DLD1 (cell line): ENCODE data around the gene TUB.

ENCODE experiments used
- in situ Hi-C: cut with HindIII; loops from 2 replicates; pipeline ENCODE4 v1.10.0; 2017; ENCODE audit warnings: low sequenced_read_pairs

TUB gene

DNA sequence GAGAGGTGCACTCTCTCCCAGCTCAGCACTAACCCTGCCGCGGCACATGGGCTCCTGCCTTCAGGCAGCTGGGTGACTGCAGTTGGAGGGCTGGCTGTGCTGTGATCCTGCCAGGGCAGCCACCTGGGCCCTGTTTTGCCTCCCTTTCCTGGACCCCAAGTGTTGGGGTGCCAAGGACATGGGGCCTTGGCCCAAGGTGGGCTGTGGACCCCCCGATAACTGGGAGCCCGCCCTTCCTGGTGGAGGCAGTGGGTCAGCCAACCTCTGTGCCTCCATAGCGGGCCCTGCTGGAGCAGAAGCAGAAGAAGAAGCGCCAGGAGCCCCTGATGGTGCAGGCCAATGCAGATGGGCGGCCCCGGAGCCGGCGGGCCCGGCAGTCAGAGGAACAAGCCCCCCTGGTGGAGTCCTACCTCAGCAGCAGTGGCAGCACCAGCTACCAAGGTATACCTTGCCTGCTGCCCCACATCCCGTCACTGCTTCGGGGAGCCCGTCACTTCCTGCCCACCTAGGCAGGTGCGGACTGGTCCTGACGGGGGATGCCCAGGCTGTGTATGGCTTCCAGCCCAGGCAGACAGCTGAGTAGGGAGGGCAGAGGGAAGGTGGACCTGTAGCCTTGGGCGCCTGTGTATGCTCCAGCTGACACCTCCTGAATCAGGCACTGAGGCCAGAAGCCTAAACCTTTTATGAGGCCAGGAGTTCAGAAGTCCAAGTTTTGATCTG is 8.9 kb downstream of the TUB start:
- in situ Hi-C loops: no loop called here

DNA sequence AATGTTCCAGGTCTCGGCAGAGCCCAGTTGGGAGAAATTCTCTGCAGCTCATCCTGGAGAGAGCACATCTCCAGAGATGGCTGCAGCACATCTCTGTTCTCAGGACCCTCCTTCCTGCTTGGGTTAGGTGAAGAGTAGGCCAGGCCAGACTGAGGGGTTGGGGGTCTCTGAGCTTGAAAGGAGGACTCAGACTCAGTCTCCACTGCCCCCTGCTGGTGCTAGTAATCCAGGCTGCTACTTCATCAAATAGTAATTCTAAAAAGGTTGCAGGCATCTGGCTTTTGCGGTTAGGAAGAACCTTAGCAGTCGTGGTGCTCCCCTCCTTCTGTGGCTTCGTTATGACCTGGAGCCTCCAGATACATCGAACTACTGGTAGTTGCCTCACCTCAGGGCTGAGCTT is 9.7 kb downstream of the TUB start:
- in situ Hi-C loops: no loop called here

- in situ Hi-C loops: no loop called here
Observed at GRCh38 chr11:8091721-8092120, 10.7 kb downstream of the TUB start.

DNA sequence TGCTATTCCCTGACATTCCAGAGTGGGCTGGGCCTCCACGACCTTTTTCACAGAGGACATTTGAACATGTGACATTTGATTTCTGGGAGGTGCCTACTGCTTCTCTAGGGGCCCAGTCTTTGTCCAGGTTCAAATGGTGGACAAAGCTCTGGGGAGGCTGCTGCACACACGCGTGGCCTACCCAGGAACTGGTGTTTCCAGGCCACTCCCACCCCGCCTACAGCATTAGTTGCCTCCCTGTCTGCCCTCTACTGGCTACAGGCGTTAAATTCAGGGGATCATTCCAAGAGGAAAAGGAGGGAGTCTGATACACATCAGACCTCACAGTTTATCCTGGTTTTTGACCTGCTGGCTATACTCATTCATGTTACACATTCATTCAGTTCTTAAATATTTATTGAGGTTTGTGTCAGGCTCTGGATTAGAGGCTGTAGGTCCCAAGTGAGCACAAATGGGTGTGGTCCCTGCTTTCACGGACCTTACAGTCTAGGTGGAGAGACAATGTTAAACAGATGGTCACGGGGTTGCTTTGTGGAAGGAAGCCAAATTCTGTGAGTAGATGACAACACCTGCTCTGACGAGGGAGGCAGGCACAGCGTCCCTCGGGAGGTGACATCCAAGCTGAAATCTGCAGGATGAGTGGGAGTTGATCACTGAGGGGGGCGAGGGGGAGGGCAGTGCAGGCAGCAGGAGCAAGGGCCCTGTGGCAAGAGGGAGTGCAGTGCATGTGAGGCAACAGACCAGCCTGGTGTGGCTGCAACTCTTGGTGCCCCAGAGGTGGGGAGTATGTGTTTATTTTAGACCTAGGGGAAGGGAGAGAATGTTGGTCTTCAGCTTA is 11.8 kb downstream of the TUB start:
- in situ Hi-C loops: no loop called here

- in situ Hi-C loops: no loop called here
Observed at GRCh38 chr11:8093931-8094575, 13.0 kb downstream of the TUB start.

- in situ Hi-C loops: no loop called here
Observed at GRCh38 chr11:8094656-8095055, 13.6 kb downstream of the TUB start.

DNA sequence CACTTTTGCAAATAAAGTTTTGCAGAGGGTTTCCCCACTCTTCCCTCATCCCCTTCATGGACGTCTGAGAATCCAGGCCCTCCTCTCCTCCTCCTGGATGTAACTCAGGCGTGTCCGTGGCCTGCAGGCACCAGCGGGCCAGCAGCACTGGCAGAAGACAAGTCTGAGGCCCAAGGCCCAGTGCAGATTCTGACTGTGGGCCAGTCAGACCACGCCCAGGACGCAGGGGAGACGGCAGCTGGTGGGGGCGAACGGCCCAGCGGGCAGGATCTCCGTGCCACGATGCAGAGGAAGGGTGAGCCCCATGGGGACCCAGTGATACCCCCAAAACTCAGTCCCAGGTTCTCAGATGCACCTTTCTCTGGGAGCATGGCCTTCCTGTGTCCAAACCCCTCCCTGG is 14.4 kb downstream of the TUB start:
- in situ Hi-C loops: no loop called here

GRCh38 chr11:8095806-8096522 is 15.0 kb downstream of the TUB start:
- in situ Hi-C loops: no loop called here

GRCh38 chr11:8096575-8096974 is 15.6 kb downstream of the TUB start:
- in situ Hi-C loops: no loop called here

DNA sequence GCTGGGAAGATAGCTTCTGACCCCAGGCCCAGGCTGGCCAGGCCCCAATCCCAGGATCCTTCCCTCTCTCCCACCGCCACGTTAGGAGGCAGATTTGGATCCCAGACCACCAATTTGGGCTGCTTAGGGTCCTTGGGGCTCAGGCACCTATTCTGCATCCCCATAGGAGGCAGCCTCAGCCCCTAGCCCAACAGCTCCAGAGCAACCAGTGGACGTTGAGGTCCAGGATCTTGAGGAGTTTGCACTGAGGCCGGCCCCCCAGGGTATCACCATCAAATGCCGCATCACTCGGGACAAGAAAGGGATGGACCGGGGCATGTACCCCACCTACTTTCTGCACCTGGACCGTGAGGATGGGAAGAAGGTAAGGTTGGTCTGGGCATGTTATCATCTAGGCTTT is 16.1 kb downstream of the TUB start:
- in situ Hi-C loops: no loop called here

- in situ Hi-C loops: no loop called here
Observed at GRCh38 chr11:8097468-8097867, 16.5 kb downstream of the TUB start.

GRCh38 chr11:8097926-8098325 is 16.9 kb downstream of the TUB start:
- in situ Hi-C loops: no loop called here

DNA sequence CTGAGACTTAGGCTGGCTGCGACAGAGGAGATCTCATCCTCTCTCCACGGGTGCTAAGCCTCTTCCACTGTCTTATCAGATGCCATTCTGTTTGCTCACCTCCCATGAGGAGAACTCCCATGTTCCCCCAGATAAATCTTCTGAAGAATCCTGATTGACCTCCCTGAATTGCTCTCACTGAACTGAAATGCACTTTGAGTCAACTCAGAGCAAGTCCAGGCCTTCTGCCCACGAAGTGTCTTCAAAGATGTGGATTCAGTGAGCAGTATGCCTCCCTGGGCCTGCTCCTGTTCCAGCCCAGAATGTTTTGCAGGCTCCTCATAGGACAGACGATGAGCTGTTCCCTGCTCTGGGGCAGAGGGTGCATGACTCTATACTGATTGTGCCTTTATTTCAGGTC is 17.4 kb downstream of the TUB start:
- in situ Hi-C loops: no loop called here

GRCh38 chr11:8098879-8099278 is 17.9 kb downstream of the TUB start:
- in situ Hi-C loops: no loop called here

DNA sequence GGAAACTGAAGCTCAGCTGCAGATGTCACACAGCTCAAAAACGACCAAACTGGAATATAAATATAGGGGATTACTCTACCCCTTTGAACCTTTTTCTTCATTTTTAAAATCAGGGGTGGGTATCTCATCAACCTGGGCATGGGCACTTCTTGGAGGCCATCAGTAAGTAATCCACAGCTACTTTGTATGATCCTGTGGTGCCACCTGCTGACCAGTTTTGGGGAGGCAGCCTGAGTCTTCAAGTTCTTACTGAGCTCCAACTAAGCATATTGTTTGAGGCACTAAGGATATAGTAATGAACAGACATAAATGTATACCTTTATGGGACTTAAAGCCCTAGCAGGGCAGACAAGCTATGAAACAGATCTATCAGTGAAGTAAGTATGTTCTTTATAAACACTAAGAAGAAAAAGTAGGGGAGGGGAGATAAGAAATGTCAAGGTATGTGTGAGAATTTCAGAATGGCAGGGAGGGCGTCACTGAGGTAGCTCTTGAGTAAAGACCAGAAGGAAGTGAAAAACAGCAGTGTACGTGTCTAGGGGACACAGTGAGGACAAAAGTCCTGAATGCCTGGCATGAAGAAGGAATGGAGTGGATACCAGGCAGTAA is 18.4 kb downstream of the TUB start:
- in situ Hi-C loops: no loop called here

GRCh38 chr11:8100158-8100557 is 19.1 kb downstream of the TUB start:
- in situ Hi-C loops: loop anchor here (10.0 kb wide), 1 partner anchor 95 kb away; no protein-coding TSS in a partner anchor

- in situ Hi-C loops: loop anchor here (10.0 kb wide), 1 partner anchor 96 kb away; no protein-coding TSS in a partner anchor
Observed at GRCh38 chr11:8100605-8101004, 19.6 kb downstream of the TUB start.

DNA sequence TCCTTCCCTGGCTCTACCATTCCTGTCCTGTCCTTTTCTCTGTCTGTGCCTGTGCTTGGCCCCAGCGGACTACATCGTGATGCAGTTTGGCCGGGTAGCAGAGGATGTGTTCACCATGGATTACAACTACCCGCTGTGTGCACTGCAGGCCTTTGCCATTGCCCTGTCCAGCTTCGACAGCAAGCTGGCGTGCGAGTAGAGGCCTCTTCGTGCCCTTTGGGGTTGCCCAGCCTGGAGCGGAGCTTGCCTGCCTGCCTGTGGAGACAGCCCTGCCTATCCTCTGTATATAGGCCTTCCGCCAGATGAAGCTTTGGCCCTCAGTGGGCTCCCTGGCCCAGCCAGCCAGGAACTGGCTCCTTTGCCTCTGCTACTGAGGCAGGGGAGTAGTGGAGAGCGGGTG is 20.4 kb downstream of the TUB start:
- in situ Hi-C loops: loop anchor here (10.0 kb wide), 1 partner anchor 97 kb away; no protein-coding TSS in a partner anchor

DNA sequence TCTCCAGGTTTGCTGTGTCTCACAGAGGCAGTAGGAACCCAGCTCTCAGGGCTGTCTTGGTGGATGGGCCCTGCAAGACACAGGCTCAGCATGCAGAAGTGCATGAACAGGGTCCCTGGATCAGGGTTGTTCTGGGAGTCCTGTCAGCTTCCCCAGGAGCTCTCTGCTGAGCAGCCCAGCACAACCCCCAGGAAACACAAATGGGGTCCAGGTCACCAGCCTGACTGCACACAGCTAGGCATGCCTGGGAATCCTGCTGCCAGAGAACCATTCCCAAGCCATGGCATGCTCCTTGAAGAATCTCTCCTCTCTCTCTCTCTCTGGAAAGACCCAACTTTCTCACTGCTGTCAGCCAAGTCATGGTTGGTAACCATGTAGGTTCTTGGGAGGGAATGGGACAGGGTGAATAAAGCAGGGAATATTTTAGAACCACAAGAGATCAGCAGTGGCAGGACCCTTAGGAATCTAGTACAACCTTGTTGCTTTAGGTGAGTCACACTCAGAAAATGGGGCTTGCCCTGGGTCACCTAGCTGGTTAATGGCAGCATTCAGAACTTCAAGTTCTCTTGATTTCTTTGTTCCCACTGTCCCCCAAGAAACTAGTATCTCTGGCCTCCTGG is 21.4 kb downstream of the TUB start:
- in situ Hi-C loops: loop anchor here (10.0 kb wide), 1 partner anchor 98 kb away; no protein-coding TSS in a partner anchor

GRCh38 chr11:8102965-8103364 is 22.0 kb downstream of the TUB start:
- in situ Hi-C loops: loop anchor here (10.0 kb wide), 1 partner anchor 98 kb away; no protein-coding TSS in a partner anchor
